KMS-11 (cell line): ENCODE data around the gene PCID2.
A peak's percentile ranks its signal among the peaks of the same experiment; 100 is the strongest.
"Not testable (repeated sequence)": the region's sequence is repeated elsewhere in the genome, so short reads cannot be mapped to it uniquely, and the experiment has no call there.

Source experiments
- H2AFZ ChIP-seq: fragments of 200-600 bp; sonication (generic); 2 replicates; pipeline ENCODE4 v1.6.1; 2016; ENCODE audit warnings: antibody characterized with exemption, mixed run types, low read depth
- H3K27ac ChIP-seq: fragments of 200-600 bp; sonication (generic); 2 replicates; pipeline ENCODE4 v1.6.1; 2016; ENCODE audit warnings: mild to moderate bottlenecking, mixed run types
- H3K27me3 ChIP-seq: fragments of 200-600 bp; sonication (generic); 2 replicates; pipeline ENCODE4 v1.6.1; 2017; ENCODE audit warnings: mild to moderate bottlenecking, low read depth, mixed run types, moderate library complexity; ENCODE audit not compliant: insufficient read depth
- H3K36me3 ChIP-seq: fragments of 200-600 bp; sonication (generic); 2 replicates; pipeline ENCODE4 v1.6.1; 2017; ENCODE audit warnings: mild to moderate bottlenecking, mixed run types; ENCODE audit not compliant: insufficient read depth
- H3K4me1 ChIP-seq: fragments of 200-600 bp; sonication (generic); 2 replicates; pipeline ENCODE4 v1.6.1; 2016; ENCODE audit warnings: mild to moderate bottlenecking, low read depth, mixed run types; ENCODE audit not compliant: poor library complexity, severe bottlenecking
- H3K4me2 ChIP-seq: fragments of 200-600 bp; sonication (generic); 2 replicates; pipeline ENCODE4 v1.7.0; 2016; ENCODE audit warnings: mild to moderate bottlenecking, mixed run types
- H3K4me3 ChIP-seq: fragments of 200-600 bp; sonication (generic); IDR thresholded peaks from 2 replicates; pipeline ENCODE4 v1.6.1; 2017; ENCODE audit warnings: low read depth, low read length, mixed read lengths; ENCODE audit not compliant: insufficient read depth
- H3K79me2 ChIP-seq: fragments of 200-600 bp; sonication (generic); 2 replicates; pipeline ENCODE4 v1.6.1; 2016; ENCODE audit warnings: low read depth, mixed run types; ENCODE audit not compliant: insufficient read depth
- H3K9ac ChIP-seq: fragments of 200-600 bp; sonication (generic); 2 replicates; pipeline ENCODE4 v1.6.1; 2016; ENCODE audit warnings: mild to moderate bottlenecking, mixed run types
- H4K20me1 ChIP-seq: fragments of 200-600 bp; sonication (generic); 2 replicates; pipeline ENCODE4 v1.6.1; 2016; ENCODE audit warnings: mild to moderate bottlenecking, mixed run types; ENCODE audit not compliant: insufficient read depth
- CTCF ChIP-seq: fragments of 200-600 bp; sonication (generic); conservative IDR thresholded peaks from 2 replicates; pipeline ENCODE4 v1.6.1; 2017; ENCODE audit warnings: low read depth, mild to moderate bottlenecking, antibody characterized with exemption, low read length, moderate library complexity, mixed read lengths

PCID2 gene

DNA sequence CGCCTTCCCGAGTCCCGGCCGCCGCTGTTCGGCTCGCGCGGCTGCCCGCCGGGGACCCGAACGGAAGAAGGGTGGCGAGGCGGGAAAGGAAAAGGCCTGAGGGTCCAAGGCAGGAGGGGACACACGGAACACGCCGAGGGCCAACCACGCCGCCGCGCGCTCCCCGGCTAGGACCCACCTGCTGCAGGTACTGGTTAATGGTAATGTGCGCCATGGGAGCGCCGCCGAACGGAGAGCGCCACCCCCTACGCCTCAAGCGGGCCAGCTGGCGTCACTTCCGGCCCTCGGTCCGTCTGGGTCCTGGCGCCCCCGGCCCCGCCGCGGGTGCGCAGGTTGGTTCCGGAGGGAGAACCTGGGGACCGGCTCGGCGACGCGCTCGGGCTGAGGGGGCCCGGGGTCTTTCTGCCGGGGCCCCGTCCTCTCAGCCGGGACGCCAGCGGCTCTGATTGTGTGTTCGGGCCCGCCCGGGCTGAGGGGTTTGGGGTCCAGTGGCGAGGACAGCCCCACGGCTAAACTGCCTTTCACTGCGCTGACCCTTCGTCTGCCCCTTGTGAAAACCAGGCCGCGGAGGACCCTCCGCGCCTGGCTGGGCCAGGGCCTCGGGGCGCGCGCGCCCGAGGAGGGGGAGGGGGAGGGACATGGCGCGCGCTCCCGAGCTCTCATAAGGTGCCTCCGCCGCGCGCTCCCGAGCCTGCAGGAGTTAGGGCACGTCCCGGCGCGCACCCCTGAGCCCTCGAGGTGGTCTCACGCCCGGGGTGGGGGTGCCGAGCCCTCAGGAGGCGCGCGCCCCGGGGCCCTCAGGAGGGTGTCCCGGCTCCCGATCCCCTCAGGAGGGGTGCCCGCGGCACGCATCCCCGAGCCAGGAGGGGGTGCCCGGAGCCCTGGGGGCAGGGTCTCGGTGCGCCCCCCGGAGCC is at the start of gene PCID2:
TSS of gene PCID2 (minus strand) at position 249 of the 915 bp plus-strand sequence. CDS start at position 214, 35 bp downstream.
- no peak within 1 kb of the TSS for H3K4me3 ChIP-seq
- H4K20me1 ChIP-seq, result 0 out of 2 replicates have a peak, but pooled peaks cover 10% of the 10 kb centered on the region

GRCh38 chr13:113257908-113258307 is 49.4 kb upstream of the PCID2 start:
- not testable (repeated sequence) for H2AFZ ChIP-seq, H3K4me2 ChIP-seq, H3K27me3 ChIP-seq, H3K79me2 ChIP-seq, H3K36me3 ChIP-seq, H3K4me3 ChIP-seq, H3K27ac ChIP-seq, H3K9ac ChIP-seq, H3K4me1 ChIP-seq, H4K20me1 ChIP-seq

More for the DNA sequence above, at the start of gene PCID2:
- H3K79me2 ChIP-seq, result peaks cover 81% of the 10 kb centered on the region
- peak within 1 kb of the TSS; percentile 49 for H2AFZ ChIP-seq
- H3K9ac ChIP-seq, result peak within 1 kb of the TSS; percentile 89
- H3K36me3 ChIP-seq, result no peaks in the 10 kb centered on the region
- H3K4me1 ChIP-seq, result peaks cover 44% of the 10 kb centered on the region
- H3K27me3 ChIP-seq, result no peaks in the 10 kb centered on the region
- no peak for TF ChIP-seq CTCF
- H3K4me2 ChIP-seq, result peak within 1 kb of the TSS; percentile 84
- H3K27ac ChIP-seq, result peak within 1 kb of the TSS; percentile 89

- Histone ChIP-seq H3K4me3 (no peak overlapping the region), H3K27ac (no peak overlapping the region), H3K4me1 (no peaks in the 10 kb centered on the region), H3K9ac (no peak overlapping the region), H4K20me1 (no peaks in the 10 kb centered on the region), H3K79me2 (no peaks in the 10 kb centered on the region), H2AFZ (no peak overlapping the region), H3K27me3 (no peaks in the 10 kb centered on the region), H3K36me3 (no peaks in the 10 kb centered on the region), H3K4me2 (no peak overlapping the region)
- TF ChIP-seq CTCF, result no peak
Observed at GRCh38 chr13:113252516-113253095, 44.1 kb upstream of the PCID2 start.

DNA sequence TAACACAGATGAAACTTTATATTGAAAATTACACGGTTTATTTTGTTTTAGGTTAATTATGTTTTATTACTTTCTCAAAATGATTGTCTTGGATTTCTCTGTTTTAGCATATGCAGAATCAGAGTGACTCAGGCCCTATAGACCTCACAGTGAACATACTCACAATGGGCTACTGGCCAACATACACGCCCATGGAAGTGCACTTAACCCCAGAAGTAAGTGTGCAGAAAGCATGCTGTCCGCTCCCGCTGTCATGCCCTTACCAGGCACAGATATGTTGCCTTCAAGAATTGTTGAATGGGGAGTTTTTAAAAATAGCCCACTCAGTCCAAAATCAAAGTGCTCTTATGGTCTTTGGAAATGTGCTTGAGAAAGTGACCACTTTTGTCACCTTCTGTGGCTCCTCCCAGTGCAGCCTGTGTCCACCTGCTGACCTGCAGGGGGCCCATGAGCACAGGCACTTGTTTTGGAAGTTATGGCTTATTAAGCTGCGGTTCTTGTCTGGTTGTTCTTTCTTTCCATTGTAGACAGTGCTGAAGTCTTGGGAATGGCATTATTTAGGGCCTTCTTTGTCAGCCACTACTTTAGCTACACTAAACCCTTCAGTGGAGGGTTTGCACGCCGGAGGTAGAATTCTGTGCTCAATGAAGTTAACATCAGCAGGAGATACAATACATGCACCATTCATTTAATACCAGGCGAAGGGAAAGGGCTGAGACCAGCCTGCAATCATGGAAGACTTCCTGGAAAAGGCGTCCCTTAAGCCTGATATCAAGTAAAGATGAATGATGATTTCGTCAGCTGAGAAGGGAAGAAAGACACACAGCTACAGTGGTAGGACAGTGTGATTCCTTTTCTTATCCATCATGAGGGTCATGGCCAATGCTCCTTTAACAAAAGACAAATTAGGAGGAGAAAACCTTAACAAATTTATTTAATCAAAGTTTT is 37.7 kb upstream of the PCID2 start:
- H3K27me3 ChIP-seq, result no peaks in the 10 kb centered on the region
- no peaks in the 10 kb centered on the region for H3K4me1 ChIP-seq
- no peak overlapping the region for H3K4me3 ChIP-seq
- H3K9ac ChIP-seq, result no peak overlapping the region
- H3K27ac ChIP-seq, result no peak overlapping the region
- H4K20me1 ChIP-seq, result no peaks in the 10 kb centered on the region
- TF ChIP-seq CTCF, result no peak
- H3K4me2 ChIP-seq, result no peak overlapping the region
- no peaks in the 10 kb centered on the region for H3K36me3 ChIP-seq
- no peaks in the 10 kb centered on the region for H3K79me2 ChIP-seq
- H2AFZ ChIP-seq, result no peak overlapping the region
